HG03095 (cell line): Measurements from ENCODE around the gene GRIN2A.

Experiments
- ATAC-seq: cut with Tn5 transposase; IDR thresholded peaks from one replicate; pipeline ENCODE4 v1.9.1; 2021; ENCODE audit warnings: moderate library complexity; ENCODE audit not compliant: unreplicated experiment

The GRIN2A gene

DNA sequence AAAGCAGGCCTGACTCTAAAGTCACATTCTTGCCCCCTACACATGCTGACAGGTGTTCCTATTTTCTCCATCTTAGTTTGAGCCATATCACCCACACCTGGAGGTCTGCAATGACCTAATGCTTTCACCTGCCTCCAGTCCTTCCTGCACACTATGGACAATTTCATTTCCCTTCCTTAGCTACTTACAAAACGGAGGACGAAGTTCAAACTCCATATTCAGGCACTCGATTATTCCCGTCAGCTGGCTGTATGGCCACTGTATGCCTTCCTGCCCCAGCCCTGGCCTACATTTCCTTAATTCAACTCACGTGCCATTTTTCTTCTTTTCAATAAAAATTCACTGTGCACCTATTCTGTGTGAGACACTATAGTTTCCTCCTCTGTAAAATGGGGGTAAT lies 44.9 kb downstream of the GRIN2A start:
- ATAC-seq = no peak

DNA sequence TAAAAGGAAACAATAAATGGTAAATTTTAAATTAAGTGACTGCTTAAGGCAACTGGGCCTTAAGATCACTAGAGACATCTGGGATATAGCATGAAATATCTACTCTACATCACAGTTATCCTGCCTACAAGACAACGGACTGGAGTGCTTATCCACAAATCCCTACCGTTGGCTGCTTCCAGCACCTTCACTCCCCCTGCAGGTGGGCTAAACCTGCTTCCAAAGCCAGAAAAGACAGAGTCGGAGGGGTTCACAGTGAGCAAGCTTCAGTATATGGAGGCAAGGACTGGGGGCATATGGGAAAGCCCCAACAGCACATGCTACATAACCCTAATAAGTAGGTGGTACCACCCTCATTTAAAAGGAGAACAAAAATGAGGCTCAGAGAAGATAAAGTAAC lies 45.3 kb downstream of the GRIN2A start:
- ATAC-seq = no peak

- ATAC-seq = no peak
Measured at GRCh38 chr16:10130538-10130937, 51.7 kb downstream of the GRIN2A start.

DNA sequence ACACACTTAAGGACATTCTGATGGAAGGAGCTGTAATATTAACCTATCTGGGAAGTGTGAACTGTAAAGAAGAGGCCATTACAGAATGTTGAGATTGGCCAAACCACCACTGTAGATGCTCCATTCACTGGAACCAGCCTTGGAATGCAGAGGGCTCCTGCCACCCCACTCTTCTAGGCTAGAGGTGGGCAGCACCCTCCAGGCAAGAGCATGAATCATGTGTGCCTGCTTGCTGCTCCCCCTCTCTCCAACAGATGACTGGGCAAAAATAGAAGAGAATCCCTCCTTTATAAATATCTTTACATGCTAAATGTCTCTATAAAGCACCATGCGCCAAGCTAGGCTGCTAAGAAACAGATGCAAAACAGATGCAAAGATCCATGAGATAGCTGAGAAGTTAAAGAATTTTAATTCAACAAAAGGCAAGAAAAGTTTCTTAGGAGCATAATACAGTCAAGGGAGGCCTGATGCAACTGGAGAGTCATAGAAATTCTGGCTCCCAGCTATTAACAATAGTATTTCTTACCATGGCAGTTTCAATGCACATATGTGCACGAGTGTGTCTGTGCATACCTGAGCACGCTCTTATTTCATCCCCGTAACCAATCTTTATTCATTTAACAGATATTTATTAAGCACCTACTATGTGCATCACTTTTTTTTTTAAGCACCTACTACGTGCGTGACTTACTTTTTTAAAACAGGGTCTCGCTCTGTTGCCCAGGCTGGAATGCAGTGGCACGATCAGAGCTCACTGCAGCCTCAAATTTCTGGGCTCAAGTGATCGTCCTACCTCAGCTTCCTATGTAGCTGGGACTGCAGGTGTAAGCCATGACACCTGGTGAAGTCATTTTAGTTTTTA lies 53.6 kb downstream of the GRIN2A start:
- no peak for ATAC-seq

GRCh38 chr16:10126686-10127085 lies 55.5 kb downstream of the GRIN2A start:
- ATAC-seq = no peak

DNA sequence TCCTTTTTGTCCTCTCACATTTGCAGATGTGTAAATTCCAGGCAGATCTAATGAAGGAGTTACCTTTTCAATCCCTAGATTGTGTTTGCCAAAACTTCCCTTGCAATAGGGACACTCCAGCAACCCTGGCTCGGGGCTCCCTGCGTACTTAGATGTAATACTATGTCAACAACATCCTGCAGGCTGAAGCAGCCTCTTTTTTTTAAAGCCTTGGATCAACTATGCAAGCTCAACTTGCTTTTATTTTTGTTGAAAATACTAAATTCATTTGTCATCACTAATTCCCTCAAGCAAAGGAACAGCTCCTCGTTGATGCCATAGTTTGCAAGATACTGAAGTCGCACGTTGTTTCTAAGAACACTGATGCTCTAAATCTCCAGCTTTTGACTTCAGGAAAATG lies 59.1 kb downstream of the GRIN2A start:
- no peak for ATAC-seq

GRCh38 chr16:10122546-10122945 lies 59.7 kb downstream of the GRIN2A start:
- ATAC-seq = no peak

DNA sequence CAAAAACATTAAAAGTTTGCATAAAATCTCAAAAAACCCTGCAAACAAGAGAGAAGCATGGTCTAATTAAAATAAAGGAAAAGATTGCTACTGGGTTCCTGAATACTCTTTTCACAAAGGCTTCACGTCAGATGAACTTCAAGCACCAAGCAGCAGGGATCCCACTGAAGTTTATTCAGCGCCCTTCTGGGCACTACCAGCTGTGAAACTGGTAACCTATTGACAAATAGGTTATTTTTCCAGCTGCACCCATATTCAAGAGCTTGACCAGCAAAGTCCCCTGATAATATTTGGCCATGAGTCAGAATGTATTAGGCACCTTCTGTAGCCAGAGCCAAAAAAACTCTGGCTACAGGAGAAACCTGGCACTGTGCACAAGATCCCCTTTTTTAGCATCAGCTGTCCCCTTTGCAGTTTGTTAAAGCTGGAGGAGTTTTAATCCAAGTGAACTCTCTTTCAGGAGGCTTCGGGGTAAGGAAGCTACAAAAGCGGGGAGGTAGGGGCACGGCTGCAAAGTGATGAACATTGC lies 60.3 kb downstream of the GRIN2A start:
- no peak for ATAC-seq

- ATAC-seq = no peak
Measured at GRCh38 chr16:10121491-10121890, 60.7 kb downstream of the GRIN2A start.

GRCh38 chr16:10120953-10121352 lies 61.3 kb downstream of the GRIN2A start:
- ATAC-seq = no peak

DNA sequence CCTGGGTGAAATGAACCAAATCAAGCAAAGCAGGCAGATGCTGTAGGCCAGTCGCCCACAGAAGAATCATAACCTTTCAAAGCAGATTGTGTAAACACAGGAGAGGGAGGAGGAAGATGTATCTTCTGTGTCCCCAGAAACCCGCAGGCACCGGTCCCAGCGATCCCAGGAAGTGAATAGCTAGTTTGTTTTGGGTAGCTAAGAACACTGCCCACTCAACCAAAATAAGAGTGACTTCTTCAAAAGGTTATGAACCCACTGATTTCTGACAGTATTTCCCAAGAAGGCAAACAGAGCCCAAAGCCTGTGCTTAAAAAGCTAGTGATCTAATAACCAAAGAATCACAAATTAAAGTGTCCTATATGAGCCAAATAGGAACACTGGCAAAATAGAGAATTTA lies 67.8 kb downstream of the GRIN2A start:
- ATAC-seq = no peak

GRCh38 chr16:10113248-10113647 lies 69.0 kb downstream of the GRIN2A start:
- ATAC-seq = no peak

DNA sequence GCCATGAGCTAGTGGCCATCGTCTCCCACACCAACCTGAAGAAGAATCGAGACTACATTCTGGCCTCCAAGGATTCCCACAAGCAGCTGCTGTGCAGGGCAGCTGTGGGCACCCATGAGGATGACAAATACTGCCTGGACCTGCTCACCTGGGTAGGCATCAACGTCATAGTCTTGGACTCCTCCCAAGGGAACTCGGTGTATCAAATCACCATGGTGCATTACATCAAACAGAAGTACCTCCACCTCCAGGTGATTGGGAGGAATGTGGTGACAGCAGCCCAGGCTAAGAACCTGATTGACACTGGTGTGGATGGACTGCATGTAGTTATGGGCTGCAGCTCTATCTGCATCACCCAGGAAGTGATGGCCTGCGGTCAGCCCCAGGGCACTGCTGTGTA lies 70.2 kb downstream of the GRIN2A start:
- no peak for ATAC-seq

DNA sequence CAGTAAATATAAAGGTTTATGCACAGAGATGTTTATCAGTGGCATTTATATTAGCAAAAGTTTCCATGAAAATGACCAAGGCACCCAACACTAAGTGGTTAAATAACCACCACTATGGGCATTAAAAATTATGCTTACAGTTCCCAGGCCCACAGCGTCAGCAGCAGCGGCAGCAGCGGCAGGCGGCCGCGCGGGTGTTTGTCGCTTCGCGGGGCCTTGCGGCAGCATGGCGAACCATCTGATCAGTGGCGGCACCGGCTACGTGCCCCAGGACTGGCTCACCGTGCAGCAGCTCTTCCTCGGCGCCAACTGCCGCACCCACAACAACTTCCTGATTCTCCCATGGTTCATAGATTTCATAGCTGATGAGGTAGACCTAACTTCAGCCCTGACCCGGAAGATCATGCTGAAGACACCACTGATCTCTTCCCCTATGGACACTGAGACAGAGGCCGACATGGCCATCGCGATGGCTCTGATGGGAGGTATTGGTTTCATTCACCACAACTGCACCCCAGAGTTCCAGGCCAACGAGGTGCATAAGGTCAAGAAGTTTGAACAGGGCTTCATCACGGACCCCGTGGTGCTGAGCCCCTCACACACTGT lies 71.0 kb downstream of the GRIN2A start:
- ATAC-seq = no peak

- ATAC-seq = no peak
Measured at GRCh38 chr16:10110552-10110951, 71.7 kb downstream of the GRIN2A start.

DNA sequence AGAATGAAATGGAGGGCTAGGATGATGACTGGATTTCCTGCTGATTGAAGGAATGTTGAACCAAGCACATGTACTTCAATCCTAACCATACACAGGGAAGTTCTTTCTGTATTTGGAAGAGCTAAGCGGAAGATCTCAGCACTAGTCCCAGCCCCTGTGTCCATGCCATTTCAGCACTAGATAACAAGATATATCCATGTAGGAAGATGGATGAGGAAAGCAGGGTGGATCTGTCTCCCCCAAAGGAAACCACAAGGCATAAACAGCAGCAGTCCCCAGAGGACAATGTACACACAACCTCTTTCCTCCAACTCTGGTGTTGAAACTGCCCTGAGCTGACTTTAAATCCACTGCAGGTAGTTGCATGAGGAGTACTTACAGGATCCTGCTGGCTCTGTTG lies 75.1 kb downstream of the GRIN2A start:
- ATAC-seq = no peak

DNA sequence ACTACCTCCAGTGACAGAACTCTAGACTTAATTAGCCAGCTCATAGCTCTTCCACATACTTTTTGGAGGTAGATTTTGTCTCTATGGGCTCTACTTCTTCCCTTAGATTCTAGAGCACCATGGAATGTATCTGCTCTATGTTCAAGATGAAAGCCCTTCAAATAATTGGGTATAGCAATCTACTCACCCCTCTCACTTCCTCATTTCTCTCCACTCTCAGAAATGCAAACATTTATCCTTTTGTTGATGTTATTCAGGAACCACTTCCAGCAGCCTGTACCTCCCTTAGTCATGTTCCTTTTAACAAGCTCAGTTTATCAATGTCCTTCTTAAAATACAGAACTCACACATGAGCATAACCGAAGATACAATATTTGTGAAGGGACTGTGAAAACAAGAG lies 78.5 kb downstream of the GRIN2A start:
- ATAC-seq = no peak

DNA sequence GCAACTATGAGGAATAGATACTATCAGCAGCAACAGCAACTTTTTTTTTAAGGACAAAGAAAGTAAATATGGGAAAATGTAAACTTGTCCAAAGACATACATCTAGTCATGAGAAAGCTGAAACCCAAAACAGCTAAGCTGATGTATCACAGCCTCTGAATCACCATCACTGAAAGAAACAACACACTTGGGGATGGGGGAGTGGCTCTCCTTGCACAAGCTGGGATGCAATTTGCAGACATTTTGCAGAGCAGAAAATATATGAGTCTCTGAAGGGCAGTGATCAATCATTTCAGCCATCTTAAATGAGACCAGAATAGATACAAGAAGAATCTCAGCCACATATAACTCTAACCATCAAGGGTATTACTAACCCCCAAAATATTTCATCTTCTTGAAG lies 79.1 kb downstream of the GRIN2A start:
- ATAC-seq = no peak

DNA sequence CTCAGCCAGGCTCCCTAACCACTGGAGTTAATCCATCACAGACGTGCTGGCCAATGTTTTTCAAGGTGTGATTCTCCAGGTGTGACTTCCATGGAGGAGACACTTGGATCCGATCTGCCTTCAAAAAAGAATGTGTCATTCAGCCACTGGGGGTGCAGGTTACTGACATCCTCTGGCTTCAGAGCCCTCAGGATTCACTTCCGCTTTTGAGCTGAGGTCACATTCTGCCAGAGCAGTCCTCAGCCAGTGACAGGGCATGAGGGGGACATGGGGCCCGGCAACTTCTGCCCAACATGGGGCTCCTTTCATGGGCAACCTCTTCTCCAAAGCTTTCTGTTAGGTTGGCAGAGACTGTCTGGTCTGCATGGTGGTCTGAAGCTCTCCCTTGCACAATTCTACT lies 81.4 kb downstream of the GRIN2A start:
- ATAC-seq = no peak

- ATAC-seq = no peak
Measured at GRCh38 chr16:10098991-10099390, 83.2 kb downstream of the GRIN2A start.

DNA sequence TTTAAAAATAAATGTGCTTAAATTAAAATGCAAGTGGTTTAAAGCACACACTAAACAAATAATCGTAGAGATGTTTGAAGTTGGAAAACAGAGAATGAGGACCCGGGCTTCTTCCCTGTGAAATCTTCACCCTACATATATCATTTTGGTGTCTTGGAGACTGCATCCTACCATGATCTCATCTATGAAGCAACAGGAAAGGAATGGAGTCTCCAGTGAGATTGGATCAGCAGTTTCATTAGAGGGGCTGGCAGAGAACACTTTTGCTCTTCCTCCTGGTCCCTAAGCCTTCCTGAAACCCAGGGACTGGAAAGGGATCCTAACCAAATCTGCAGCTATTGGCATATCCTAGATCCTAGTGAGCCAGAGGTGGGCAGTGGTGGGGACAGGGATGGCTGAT lies 85.0 kb downstream of the GRIN2A start:
- no peak for ATAC-seq

DNA sequence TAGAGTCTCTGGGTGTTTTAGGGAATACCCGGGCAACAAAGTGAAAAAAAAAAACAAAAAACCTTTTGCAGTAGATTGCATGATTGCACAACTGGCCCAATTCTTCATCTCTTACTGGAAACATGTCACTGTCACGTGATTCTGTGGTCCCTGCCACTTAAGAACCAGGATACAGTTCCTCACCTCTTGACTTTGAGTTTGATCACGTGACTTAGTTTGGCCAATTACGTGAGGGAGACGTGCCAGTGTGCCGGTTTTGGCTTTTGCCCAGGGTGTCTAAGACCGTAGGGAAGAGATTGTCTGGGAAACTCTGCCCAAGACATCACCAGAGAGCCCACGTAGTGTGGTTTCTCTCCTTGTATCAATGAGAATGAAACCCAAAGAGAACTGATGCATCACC lies 88.7 kb downstream of the GRIN2A start:
- ATAC-seq = no peak
